NCI-H1092 (cell line): ENCODE data around the gene R3HDM2.

Source experiments
- DNase-seq: peaks from one replicate; lab custom pipeline; 2025; lab: John Stamatoyannopoulos, UW

R3HDM2 gene

GRCh38 chr12:57240066-57240921 lies 190.5 kb downstream of the R3HDM2 start:
- peak; percentile 56 for DNase-seq

- DNase-seq = no peak
These were observed 191.2 kb downstream of the R3HDM2 start for GRCh38 chr12:57239587-57240065.

- DNase-seq = peak; percentile 28
These were observed 191.8 kb downstream of the R3HDM2 start for GRCh38 chr12:57238854-57239554.

GRCh38 chr12:57237932-57238853 lies 192.7 kb downstream of the R3HDM2 start:
- no peak for DNase-seq

GRCh38 chr12:57237596-57237931 lies 193.3 kb downstream of the R3HDM2 start:
- DNase-seq = no peak

- no peak for DNase-seq
These were observed 193.8 kb downstream of the R3HDM2 start for GRCh38 chr12:57236925-57237595.

- no peak for DNase-seq
These were observed 194.5 kb downstream of the R3HDM2 start for GRCh38 chr12:57236201-57236924.

GRCh38 chr12:57235728-57236131 lies 195.1 kb downstream of the R3HDM2 start:
- no peak for DNase-seq

GRCh38 chr12:57235017-57235727 lies 195.7 kb downstream of the R3HDM2 start:
- DNase-seq = no peak

GRCh38 chr12:57234571-57235016 lies 196.2 kb downstream of the R3HDM2 start:
- DNase-seq = no peak

GRCh38 chr12:57234233-57234570 lies 196.6 kb downstream of the R3HDM2 start:
- no peak for DNase-seq

GRCh38 chr12:57233357-57234232 lies 197.2 kb downstream of the R3HDM2 start:
- DNase-seq = no peak

GRCh38 chr12:57232156-57232756 lies 198.6 kb downstream of the R3HDM2 start:
- DNase-seq = no peak

GRCh38 chr12:57231276-57232021 lies 199.4 kb downstream of the R3HDM2 start:
- DNase-seq = no peak

- no peak for DNase-seq
These were observed 200.3 kb downstream of the R3HDM2 start for GRCh38 chr12:57230381-57231155.

GRCh38 chr12:57229634-57230380 lies 201.0 kb downstream of the R3HDM2 start, which contains the start of gene SHMT2:
Gene SHMT2, plus strand, starts transcription at chr12:57229711. Its CDS starts 68 bp downstream, at chr12:57229779.
- DNase-seq = peak; percentile 89
